SHP77 (cell line): ENCODE data around the gene NIBAN1.
"Not testable (repeated sequence)": the region's sequence is repeated elsewhere in the genome, so short reads cannot be mapped to it uniquely, and the experiment has no call there.

Source experiments
- DNase-seq, 2 experiments: peaks; one replicate each; lab custom pipeline; 2025; lab: John Stamatoyannopoulos, UW

The NIBAN1 gene

DNA sequence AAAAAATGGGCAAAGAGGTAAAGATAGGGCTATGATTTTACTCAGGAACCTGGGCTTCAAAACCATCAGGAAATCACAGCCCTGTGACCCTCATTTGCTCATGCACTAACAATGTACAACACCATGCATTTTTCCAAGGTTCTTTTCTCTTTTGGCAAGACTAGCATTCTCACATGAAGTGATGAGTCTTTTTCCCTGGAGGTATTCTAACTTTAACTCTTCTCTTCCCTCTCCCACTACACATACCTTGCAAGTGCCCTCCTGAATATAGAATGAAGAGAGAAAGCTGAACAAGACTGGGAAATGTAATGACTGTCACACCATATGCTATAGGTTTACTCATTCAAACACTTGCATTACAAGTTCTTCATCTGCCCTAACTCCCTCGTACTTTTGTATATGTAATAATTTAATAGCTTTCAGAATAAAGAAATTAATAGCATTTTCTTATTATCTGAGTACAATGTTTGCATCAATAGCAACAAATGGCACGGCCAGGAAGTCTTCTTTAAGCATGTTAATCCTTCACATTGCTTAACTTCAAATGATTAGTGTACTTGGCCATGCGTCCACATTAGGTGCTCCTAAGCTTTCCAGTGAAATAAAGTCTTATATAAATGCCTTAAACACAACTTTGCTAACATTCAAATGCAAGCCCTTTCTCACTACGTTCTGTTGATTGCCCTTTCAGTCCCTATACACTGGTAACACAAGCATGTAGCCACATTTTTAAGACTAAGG, 1.8 kb downstream of the NIBAN1 start:
- DNase-seq = no peak

DNA sequence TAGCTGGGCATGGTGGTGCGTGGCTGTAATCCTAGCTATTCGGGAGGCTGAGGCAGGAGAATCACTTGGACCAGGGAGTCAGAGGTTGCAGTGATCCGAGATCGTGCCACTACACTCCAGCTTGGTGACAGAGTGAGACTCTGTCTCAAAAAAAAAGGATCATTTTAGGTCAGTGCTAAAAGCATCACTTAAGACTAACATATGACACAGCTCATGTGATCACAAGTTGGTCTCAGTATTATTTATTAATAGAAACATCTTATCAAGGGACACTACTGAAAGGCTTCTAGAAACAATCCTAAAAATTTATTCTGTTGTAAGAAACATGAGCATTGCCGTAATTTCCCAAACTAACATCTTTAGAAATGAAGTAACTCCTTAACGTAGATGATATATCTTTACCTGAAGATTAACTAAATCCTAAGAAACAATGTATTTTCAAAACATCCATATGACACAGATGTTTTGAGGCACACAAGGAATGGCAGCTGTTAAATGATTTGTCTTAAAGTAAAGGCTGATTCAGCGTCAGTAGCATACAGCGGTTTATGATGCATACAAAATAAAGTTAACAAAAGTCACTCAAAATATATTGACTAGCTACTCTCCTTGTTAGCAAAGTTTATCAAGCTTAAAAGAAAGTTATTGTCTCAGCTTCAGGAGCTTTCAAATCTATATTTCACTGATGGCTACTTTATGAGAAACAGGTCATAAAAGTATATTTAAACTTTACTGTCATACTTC, 2.6 kb downstream of the NIBAN1 start:
- DNase-seq = no peak

GRCh38 chr1:184970691-184971161, 3.6 kb downstream of the NIBAN1 start:
- DNase-seq = no peak

GRCh38 chr1:184966989-184967388, 7.3 kb downstream of the NIBAN1 start:
- no peak for DNase-seq

- no peak for DNase-seq
These were observed 8.1 kb downstream of the NIBAN1 start for GRCh38 chr1:184965944-184966860.

GRCh38 chr1:184965439-184965838, 8.9 kb downstream of the NIBAN1 start:
- DNase-seq = no peak

GRCh38 chr1:184959626-184960025, 14.7 kb downstream of the NIBAN1 start:
- DNase-seq = no peak

DNA sequence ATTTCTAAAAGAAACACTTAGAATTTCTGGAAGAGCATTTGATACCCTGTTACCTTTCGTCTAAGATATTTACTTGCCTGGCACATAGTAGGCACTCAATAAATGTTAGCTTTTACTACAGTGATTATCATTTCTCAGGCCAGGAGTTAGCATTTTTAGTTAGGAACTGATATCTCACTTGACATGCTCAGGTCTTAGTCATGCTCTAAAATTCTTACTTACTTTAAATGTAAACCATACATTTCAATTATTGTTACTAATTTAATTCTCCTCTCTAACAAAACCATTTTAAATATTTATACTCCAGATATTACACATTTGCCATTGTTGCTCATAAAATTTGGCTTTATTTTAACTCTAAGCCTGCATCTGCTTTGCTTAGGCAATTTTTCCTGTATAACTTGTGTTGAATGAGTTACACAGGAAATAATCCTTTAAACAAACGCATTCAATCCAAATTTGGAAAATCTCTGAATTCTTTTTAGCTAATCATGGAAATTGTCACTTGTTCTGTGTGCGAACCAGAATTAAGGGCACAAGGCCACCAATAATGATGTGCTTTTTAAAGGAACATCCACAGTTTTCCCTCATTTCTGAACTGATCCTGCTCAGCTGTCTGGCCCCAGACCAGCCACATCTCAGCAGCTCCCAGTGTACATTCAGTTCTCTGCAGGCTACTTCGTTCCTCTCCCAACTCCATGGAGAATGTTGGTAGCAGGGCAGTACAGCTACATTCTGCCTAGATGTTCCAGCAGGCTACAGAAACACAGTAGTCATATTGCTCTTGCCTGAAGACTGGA, 15.6 kb downstream of the NIBAN1 start:
- no peak for DNase-seq

- not testable (repeated sequence) for DNase-seq
These were observed 16.4 kb downstream of the NIBAN1 start for GRCh38 chr1:184957901-184958300.

DNA sequence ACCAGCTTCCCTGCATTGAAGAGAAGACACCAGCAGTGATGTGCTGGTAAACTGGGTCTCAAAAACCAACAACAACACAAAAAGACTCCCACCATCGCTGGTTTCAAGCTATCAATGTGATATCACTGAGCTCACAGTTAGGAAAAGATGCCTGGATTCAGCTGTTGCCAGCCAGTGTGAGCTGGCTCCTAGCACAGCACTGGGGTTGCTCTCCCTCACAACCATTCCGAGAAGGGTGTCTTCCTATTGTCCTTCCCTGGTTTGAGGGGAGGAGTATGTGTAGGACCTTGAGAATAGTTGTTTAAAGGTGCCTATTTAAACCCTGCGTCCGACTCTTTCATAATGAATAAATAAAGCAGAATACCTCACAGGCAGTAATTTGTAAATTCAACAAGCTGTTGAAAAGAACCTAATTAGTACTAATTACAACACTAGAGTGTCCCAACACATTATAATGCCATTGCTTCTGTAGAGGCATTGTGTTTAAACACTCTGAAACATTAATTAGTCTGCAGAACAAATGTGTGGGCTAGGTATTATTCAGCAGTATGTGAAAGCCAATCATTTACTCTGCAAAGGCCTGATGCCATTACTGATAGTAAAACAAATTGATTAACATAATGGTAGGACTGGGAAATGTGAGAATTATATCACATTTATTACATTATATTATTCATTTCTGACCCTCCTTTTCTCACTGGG, 17.2 kb downstream of the NIBAN1 start:
- no peak for DNase-seq

DNA sequence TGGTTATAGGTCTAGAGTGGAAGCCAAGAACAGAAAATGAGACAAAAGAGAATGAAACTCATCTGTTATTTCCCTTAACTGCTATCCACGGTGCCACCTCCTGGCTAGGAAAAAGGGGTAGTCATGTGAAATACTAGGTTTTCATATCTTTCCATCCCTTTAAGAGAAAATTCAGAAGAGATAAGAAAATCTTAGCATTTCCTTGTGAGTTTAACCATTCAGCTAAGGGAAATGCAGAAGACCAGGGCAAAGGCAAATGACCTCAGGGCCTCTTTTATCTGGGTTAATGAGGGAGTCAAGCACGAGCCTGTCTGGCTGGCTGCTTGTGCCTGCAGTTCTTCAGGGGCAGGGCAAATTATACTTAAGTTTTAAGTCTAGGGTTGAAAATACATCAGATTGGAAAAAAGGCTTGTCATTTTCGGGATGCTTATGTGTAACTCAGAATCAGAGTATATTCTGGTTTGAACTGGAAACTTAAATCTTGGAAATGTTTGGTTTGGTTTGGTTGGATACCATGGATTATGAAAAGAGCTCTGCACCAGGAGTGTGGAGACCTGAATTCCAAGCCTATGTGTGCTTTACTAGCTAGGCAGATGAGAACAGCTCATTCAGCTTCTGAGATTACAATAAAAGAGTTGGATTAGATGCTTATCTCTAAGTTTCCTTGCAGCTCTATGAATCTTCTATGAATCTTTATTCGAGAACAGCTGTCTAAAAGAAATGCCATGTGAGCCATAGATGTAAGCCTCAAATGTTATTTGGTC, 19.9 kb downstream of the NIBAN1 start:
- no peak for DNase-seq

GRCh38 chr1:184953600-184954219, 20.6 kb downstream of the NIBAN1 start:
- DNase-seq = no peak

GRCh38 chr1:184952428-184952827, 21.9 kb downstream of the NIBAN1 start:
- DNase-seq = no peak

GRCh38 chr1:184951788-184952187, 22.5 kb downstream of the NIBAN1 start:
- no peak for DNase-seq

DNA sequence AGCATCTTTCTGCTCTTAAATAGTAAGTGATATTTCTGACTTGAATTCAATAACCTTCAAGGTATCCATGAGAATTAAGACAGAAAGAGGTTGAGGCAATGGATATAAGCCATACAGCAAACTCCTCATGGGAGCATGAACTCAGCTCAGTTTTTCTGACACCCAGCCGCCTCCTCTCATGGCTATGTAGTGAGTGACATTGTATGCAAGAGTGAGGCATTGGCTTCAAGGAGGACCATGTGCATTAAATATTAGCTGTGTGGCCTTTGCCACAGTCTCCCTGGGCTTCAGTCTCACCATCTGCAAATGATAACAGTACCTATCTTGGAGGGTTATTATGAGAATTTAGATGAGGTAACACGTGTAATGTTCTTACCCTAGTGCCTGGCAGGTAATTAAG, 23.4 kb downstream of the NIBAN1 start:
- DNase-seq = no peak

DNA sequence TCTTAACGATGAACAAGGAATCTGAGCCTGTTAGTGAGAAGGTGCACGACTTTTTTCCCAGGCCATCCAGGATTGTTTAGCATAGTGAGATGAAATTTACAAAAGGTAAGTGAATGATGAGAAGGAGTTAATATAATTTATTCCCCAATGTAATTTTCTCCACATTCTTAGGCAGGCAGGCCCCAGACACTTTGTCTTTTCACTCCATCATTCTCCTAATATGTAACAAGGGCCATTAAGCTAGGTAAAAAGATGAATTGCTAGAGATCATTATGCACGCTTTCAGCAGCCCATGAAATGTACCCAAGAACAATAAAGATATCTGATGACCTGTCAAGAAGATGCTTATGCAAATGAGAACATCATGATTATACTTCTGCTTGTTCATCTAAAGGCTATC, 24.1 kb downstream of the NIBAN1 start:
- no peak for DNase-seq

DNA sequence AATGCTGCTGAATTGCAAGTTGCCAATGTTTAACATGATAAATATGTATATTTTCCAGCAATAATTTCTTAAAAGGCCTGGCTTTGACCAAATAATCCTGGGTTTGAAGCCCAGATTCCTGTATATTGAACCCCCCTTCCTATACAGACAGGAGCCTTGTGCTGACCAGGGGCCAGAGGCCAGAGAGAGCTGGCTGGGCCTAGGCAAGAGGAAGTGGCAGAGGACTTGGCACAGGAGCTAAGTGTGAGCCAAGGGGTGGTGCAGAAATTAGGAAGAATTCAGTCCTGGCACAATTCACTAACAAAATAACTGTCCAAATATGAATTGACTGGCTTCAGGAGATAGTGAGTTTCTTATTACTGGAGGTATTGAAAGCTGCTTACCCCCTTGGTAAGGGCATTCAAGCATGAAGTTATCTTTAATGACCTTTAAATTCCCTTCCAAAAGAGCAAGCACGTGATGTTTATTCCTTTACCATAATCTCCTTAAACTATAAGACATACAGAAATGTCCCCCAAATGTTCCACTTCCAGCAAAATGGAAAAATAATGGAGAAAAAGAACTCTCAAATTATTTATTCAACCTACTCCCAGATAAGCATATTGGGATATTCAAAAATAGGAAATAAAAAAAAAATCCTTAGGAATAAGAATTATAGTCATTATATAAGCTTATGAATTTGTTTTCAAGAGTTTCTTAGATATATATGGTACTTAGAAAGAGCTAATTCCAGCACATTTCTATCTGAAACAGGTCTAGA, 26.6 kb downstream of the NIBAN1 start:
- no peak for DNase-seq

DNA sequence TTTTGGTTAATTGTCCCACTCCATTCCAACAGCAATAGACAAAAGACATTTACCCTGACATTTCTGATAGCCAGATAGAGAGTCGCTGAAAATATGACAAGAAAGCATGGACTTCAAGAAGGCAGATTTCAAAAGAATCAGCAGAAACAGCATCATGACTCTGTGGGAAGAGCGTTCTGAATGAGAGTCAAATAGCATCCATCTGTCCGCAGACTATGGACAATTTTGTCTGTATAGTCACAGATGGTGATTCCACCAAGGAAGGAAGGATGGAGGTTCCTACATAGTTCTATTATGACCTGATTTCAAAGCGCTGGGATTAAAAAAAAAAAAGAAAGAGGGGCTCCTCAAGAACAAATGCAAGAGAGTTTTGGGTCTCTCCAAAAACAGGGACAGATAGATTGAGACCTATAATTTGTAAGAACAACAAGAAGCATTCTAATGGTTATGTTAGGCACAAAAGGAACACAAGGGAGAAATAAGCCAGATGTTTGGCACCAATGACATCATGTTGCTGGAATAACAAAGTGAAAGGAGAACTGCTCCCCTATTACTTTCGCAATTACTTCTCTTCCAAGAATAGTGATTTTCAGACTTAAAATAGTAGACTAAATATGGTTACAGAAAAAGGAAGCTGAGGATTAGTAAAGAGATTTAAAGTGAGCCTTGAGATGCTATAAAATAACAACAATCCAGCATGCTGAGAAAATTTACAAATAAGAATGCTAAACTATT, 28.5 kb downstream of the NIBAN1 start:
- no peak for DNase-seq
